ENCODE data around the gene NRCAM. TPM values are rescaled to one million over a fixed set of nuclear protein-coding genes. Genes with fewer than 3 reads are reported as not detected.

NRCAM gene
- total RNA-seq, 1 experiment from 2014 or later: 45.7 TPM

DNA sequence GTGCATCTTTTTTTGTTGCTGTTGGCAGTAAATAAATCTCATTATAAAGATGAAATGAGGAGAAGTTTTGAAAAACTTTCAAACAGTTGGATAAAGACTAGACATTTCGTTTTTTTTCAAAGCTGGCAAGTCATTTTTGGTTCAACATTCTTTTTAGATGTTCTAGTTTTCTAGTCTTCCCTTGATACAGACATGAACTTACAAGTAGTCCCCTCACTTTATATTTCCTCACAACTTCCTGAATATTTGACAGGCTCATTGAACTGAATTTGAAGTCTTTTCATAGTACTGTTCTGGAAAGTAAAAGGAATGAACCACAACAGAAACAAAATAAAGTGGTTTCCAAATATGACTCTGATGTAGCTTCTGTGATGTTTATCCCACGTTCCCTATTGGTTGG, 134.2 kb downstream of the NRCAM start:
- Histone ChIP-seq H3K27me3 (replicated peaks; ENCODE audit: insufficient read depth, low read depth, low read length, poor library complexity) (no peaks in the 10 kb centered on the region), H3K36me3 (ENCODE audit: insufficient read depth, low read length, poor library complexity, severe bottlenecking) (no peaks in the 10 kb centered on the region), H3K4me3 (ENCODE audit: low read depth, low read length, poor library complexity, severe bottlenecking) (no peak overlapping the region), H3K27ac (ENCODE audit: low read depth, low read length, poor library complexity, severe bottlenecking) (peak overlapping the region; percentile 69), H3K9me3 (ENCODE audit: low read depth, low read length, poor library complexity, severe bottlenecking) (no peaks in the 10 kb centered on the region), H3K4me1 (ENCODE audit: insufficient read depth, low read length, poor library complexity, severe bottlenecking) (peaks cover 51% of the 10 kb centered on the region)
- TF ChIP-seq, protein P1, sequence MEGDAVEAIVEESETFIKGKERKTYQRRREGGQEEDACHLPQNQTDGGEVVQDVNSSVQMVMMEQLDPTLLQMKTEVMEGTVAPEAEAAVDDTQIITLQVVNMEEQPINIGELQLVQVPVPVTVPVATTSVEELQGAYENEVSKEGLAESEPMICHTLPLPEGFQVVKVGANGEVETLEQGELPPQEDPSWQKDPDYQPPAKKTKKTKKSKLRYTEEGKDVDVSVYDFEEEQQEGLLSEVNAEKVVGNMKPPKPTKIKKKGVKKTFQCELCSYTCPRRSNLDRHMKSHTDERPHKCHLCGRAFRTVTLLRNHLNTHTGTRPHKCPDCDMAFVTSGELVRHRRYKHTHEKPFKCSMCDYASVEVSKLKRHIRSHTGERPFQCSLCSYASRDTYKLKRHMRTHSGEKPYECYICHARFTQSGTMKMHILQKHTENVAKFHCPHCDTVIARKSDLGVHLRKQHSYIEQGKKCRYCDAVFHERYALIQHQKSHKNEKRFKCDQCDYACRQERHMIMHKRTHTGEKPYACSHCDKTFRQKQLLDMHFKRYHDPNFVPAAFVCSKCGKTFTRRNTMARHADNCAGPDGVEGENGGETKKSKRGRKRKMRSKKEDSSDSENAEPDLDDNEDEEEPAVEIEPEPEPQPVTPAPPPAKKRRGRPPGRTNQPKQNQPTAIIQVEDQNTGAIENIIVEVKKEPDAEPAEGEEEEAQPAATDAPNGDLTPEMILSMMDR (conservative IDR thresholded peaks at IDR 0.05; ENCODE audit: low read depth, low read length): no peak
- TF ChIP-seq EZH2 (IDR thresholded peaks at IDR 0.05; ENCODE audit: borderline replicate concordance, low read depth, low read length, poor library complexity, severe bottlenecking): no peak
- ChIA-PET CTCF (no interaction called here), POLR2A (ENCODE audit: low non-redundant PET) (no interaction called here)
- DNase-seq (ENCODE audit: low spot score): peak; percentile 46
- no TSS peak for BruUV-seq (replicated peaks)
- intact Hi-C loops (cut with micrococcal nuclease; ENCODE audit: unreplicated experiment): no loop called here

DNA sequence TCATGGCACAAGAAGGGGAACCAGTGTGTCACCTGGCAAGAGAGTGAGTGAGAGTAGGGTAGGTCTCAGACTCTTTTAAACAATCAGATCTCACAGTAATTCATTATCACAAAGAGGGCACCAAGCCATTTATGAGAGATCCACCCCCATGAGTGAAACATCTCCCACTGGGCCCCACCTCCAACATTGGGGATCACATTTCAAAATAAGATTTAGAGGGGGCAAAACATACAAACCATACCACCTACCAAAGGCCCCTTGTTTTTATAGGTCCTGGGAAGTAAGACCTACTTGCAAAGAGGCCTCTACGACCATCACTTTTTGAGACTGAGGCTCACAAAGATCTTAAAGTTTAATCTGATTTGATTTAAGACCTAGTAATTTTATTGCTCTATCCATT, 134.9 kb downstream of the NRCAM start:
- no peaks in the 10 kb centered on the region for H3K27me3 ChIP-seq (replicated peaks; ENCODE audit: insufficient read depth, low read depth, low read length, poor library complexity)
- H3K4me1 ChIP-seq (ENCODE audit: insufficient read depth, low read length, poor library complexity, severe bottlenecking): peaks cover 51% of the 10 kb centered on the region
- H3K4me3 ChIP-seq (ENCODE audit: low read depth, low read length, poor library complexity, severe bottlenecking): no peak overlapping the region
- BruUV-seq (replicated peaks): no TSS peak
- H3K27ac ChIP-seq (ENCODE audit: low read depth, low read length, poor library complexity, severe bottlenecking): peak overlapping the region; percentile 69
- H3K36me3 ChIP-seq (ENCODE audit: insufficient read depth, low read length, poor library complexity, severe bottlenecking): no peaks in the 10 kb centered on the region
- no peak for DNase-seq (ENCODE audit: low spot score)
- intact Hi-C loops (cut with micrococcal nuclease; ENCODE audit: unreplicated experiment): no loop called here
- POLR2A ChIA-PET (ENCODE audit: low non-redundant PET): no interaction called here
- TF ChIP-seq, protein P1 (conservative IDR thresholded peaks at IDR 0.05; ENCODE audit: low read depth, low read length): no peak
- no peak for TF ChIP-seq EZH2 (IDR thresholded peaks at IDR 0.05; ENCODE audit: borderline replicate concordance, low read depth, low read length, poor library complexity, severe bottlenecking)
- CTCF ChIA-PET: no interaction called here
- no peaks in the 10 kb centered on the region for H3K9me3 ChIP-seq (ENCODE audit: low read depth, low read length, poor library complexity, severe bottlenecking)

DNA sequence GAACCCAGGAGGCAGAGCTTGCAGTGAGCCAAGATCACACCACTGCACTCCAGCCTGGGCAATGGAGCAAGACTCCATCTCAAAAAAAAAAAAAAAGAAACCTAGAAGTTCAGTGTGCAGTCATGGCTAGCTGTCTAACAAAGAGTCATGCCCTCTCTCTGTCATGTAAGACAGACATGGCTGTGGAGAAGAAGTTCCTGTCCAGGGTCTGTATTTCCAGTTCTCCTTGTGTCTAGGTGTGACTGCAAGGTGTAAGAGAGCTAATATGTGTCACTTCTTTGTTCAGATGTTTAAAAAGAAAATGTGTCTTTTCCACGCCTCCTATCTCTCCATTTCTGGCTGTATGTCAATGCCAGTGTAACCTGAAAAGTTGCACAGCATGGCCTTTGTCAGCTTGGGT, 139.5 kb downstream of the NRCAM start:
- TF ChIP-seq, protein P1 (conservative IDR thresholded peaks at IDR 0.05; ENCODE audit: low read depth, low read length): no peak
- TF ChIP-seq EZH2 (IDR thresholded peaks at IDR 0.05; ENCODE audit: borderline replicate concordance, low read depth, low read length, poor library complexity, severe bottlenecking): no peak
- CTCF ChIA-PET: no interaction called here
- Histone ChIP-seq H3K36me3 (ENCODE audit: insufficient read depth, low read length, poor library complexity, severe bottlenecking) (no peaks in the 10 kb centered on the region), H3K27ac (ENCODE audit: low read depth, low read length, poor library complexity, severe bottlenecking) (no peak overlapping the region), H3K9me3 (ENCODE audit: low read depth, low read length, poor library complexity, severe bottlenecking) (no peaks in the 10 kb centered on the region), H3K27me3 (replicated peaks; ENCODE audit: insufficient read depth, low read depth, low read length, poor library complexity) (no peaks in the 10 kb centered on the region), H3K4me3 (ENCODE audit: low read depth, low read length, poor library complexity, severe bottlenecking) (no peak overlapping the region), H3K4me1 (ENCODE audit: insufficient read depth, low read length, poor library complexity, severe bottlenecking) (peaks cover 33% of the 10 kb centered on the region)
- POLR2A ChIA-PET (ENCODE audit: low non-redundant PET): no interaction called here
- no TSS peak for BruUV-seq (replicated peaks)
- intact Hi-C loops (cut with micrococcal nuclease; ENCODE audit: unreplicated experiment): no loop called here
- DNase-seq (ENCODE audit: low spot score): no peak

Data from A673 (cell line).